ENCODE data around the gene WDR70. TPM values are rescaled to one million over a fixed set of nuclear protein-coding genes. Genes with fewer than 3 reads are reported as not detected.
"Not testable (repeated sequence)": the region's sequence is repeated elsewhere in the genome, so short reads cannot be mapped to it uniquely, and the experiment has no call there.

WDR70 gene
- total RNA-seq, 1 donor from 2014 or later = 18.7 TPM

- intact Hi-C loops (cut with micrococcal nuclease) = no loop called here
- no peak for TF ChIP-seq CTCF (IDR thresholded peaks at IDR 0.05; ENCODE audit: borderline replicate concordance)
- H3K4me1 ChIP-seq = no peaks in the 10 kb centered on the region
- DNase-seq = no peak
- no peak overlapping the region for H3K27ac ChIP-seq (replicated peaks)
- no peak overlapping the region for H3K4me3 ChIP-seq
- no peaks in the 10 kb centered on the region for H3K36me3 ChIP-seq
- no peaks in the 10 kb centered on the region for H3K9me3 ChIP-seq (replicated peaks)
- H3K27me3 ChIP-seq (ENCODE audit: low read depth) = no peaks in the 10 kb centered on the region
Measured at GRCh38 chr5:37582202-37582601, 203.1 kb downstream of the WDR70 start.

DNA sequence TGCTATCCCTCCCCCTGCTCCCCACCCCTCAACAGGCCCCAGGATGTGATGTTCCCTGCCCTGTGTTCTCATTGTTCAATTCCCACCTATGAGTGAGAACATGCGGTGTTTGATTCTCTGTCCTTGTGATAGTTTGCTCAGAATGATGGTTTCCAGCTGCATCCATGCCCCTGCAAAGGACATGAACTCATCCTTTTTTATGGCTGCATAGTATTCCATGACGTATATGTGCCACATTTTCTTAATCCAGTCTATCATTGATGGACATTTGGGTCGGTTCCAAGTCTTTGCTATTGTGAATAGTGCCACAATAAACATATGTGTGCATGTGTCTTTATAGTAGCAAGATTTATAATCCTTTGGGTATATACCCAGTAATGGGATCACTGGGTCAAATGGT lies 214.2 kb downstream of the WDR70 start:
- H3K9me3 ChIP-seq (replicated peaks) = peaks cover 14% of the 10 kb centered on the region
- H3K27me3 ChIP-seq (ENCODE audit: low read depth); DNase-seq; H3K4me3 ChIP-seq; intact Hi-C loops (cut with micrococcal nuclease); H3K4me1 ChIP-seq; H3K36me3 ChIP-seq; H3K27ac ChIP-seq (replicated peaks): not testable (repeated sequence)

DNA sequence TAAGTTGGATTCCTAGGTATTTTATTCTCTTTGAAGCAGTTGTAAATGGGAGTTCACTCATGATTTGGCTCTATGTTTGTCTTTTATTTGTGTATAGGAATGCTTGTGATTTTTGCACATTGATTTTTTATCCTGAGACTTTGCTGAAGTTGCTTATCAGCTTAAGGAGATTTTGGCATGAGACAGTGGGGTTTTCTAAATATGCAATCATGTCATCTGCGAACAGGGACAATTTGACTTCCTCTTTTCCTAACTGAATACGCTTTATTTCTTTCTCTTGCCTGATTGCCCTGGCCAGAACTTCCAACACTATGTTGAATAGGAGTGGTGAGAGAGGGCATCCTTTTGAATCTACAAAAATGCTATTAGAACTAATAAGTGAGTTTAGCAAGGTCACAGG lies 215.7 kb downstream of the WDR70 start:
- H3K27ac ChIP-seq (replicated peaks); intact Hi-C loops (cut with micrococcal nuclease); H3K36me3 ChIP-seq: not testable (repeated sequence)

GRCh38 chr5:37598733-37599132 lies 219.6 kb downstream of the WDR70 start:
- Histone ChIP-seq H3K36me3 (peaks cover 9% of the 10 kb centered on the region), H3K27me3 (ENCODE audit: low read depth) (no peaks in the 10 kb centered on the region), H3K27ac (replicated peaks) (no peak overlapping the region), H3K4me3 (no peak overlapping the region), H3K9me3 (replicated peaks) (peaks cover 29% of the 10 kb centered on the region), H3K4me1 (no peaks in the 10 kb centered on the region)
- DNase-seq = no peak
- no peak for TF ChIP-seq CTCF (IDR thresholded peaks at IDR 0.05; ENCODE audit: borderline replicate concordance)
- intact Hi-C loops (cut with micrococcal nuclease) = no loop called here

More for the DNA sequence above, 215.7 kb downstream of the WDR70 start:
- not testable (repeated sequence) for H3K4me3 ChIP-seq; H3K27me3 ChIP-seq (ENCODE audit: low read depth); H3K4me1 ChIP-seq; DNase-seq
- peaks cover 15% of the 10 kb centered on the region for H3K9me3 ChIP-seq (replicated peaks)

- peaks cover 17% of the 10 kb centered on the region for H3K36me3 ChIP-seq
- H3K27me3 ChIP-seq (ENCODE audit: low read depth) = no peaks in the 10 kb centered on the region
- no peak for DNase-seq
- intact Hi-C loops (cut with micrococcal nuclease) = no loop called here
- no peak overlapping the region for H3K4me3 ChIP-seq
- no peak overlapping the region for H3K27ac ChIP-seq (replicated peaks)
- TF ChIP-seq CTCF (IDR thresholded peaks at IDR 0.05; ENCODE audit: borderline replicate concordance) = no peak
- H3K4me1 ChIP-seq = no peaks in the 10 kb centered on the region
- peaks cover 25% of the 10 kb centered on the region for H3K9me3 ChIP-seq (replicated peaks)
Measured at GRCh38 chr5:37601163-37601562, 222.0 kb downstream of the WDR70 start.

DNA sequence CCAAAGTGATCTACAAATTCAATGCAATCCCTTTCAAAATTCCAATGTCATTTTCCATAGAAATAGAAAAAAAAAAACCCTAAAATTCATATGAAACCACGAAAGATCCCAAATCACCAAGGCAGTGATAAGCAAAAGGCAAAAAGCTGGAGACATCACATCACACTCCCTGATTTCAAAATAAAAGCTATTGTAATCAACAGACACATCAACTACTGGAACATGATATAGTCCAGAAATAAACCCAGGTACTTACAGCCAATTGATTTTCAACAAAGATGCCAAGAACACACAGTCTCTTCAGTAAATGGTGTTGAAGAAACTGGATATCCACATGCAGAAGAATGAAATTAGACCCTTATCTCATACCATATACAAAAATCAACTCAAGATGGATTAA lies 224.0 kb downstream of the WDR70 start:
- H3K4me3 ChIP-seq = no peak overlapping the region
- no peak for DNase-seq
- H3K27me3 ChIP-seq (ENCODE audit: low read depth) = no peaks in the 10 kb centered on the region
- H3K27ac ChIP-seq (replicated peaks) = no peak overlapping the region
- peaks cover 25% of the 10 kb centered on the region for H3K9me3 ChIP-seq (replicated peaks)
- H3K36me3 ChIP-seq = peaks cover 23% of the 10 kb centered on the region
- intact Hi-C loops (cut with micrococcal nuclease) = no loop called here
- no peak for TF ChIP-seq CTCF (IDR thresholded peaks at IDR 0.05; ENCODE audit: borderline replicate concordance)
- H3K4me1 ChIP-seq = no peaks in the 10 kb centered on the region

- Histone ChIP-seq H3K4me1 (no peaks in the 10 kb centered on the region), H3K4me3 (no peak overlapping the region), H3K9me3 (replicated peaks) (peaks cover 25% of the 10 kb centered on the region), H3K36me3 (peaks cover 25% of the 10 kb centered on the region), H3K27me3 (ENCODE audit: low read depth) (no peaks in the 10 kb centered on the region), H3K27ac (replicated peaks) (no peak overlapping the region)
- TF ChIP-seq CTCF (IDR thresholded peaks at IDR 0.05; ENCODE audit: borderline replicate concordance) = no peak
- DNase-seq = no peak
- intact Hi-C loops (cut with micrococcal nuclease) = no loop called here
Measured at GRCh38 chr5:37604290-37604689, 225.2 kb downstream of the WDR70 start.

All from left ventricle myocardium inferior (tissue), 1 donor.